GM18517 (cell line): ENCODE measurements around the gene HSF2BP.
"Not testable (repeated sequence)": the region's sequence is repeated elsewhere in the genome, so short reads cannot be mapped to it uniquely, and the experiment has no call there.

ENCODE experiments used
- ATAC-seq: cut with Tn5 transposase; IDR thresholded peaks from one replicate; pipeline ENCODE4 v1.9.1; 2021; ENCODE audit warnings: mild to moderate bottlenecking, moderate library complexity; ENCODE audit not compliant: unreplicated experiment

HSF2BP gene

DNA sequence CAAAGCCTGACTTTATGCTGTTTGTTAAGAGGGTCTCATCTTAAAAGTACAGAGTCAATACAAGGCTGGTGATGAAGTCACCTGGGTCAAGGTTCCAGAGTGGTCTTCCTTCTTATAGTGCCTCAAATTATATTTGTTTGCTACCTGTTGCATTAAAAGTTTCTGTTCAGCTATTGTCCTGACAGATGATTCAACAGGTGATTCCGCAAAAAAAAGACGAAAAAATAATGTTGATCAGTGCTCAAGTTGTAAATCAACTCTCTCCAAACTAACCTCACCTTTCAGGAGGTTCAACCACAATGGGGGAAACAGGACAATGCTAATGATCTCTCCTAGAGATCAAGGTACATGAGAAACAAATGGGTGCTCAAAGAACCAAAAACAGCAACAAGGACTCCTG, 35.7 kb downstream of the HSF2BP start:
- ATAC-seq: no peak

DNA sequence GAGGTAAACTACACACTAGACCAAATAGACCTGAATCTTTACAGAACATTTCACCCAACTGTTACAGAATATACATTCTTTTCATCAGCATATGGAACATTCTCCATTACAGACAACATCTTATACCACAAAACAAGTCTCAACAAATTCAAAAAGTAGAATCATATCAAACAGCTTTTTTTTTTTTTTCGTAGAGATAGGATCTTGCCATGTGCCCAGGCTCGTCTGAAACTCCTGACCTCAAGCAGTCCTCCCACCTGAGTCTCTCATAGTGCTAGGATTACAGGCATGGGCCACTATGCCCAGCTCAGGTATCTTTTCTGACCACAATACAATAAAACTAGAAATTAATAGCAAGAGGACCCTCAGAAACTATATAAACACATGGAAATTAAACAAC, 36.5 kb downstream of the HSF2BP start:
- ATAC-seq: no peak

DNA sequence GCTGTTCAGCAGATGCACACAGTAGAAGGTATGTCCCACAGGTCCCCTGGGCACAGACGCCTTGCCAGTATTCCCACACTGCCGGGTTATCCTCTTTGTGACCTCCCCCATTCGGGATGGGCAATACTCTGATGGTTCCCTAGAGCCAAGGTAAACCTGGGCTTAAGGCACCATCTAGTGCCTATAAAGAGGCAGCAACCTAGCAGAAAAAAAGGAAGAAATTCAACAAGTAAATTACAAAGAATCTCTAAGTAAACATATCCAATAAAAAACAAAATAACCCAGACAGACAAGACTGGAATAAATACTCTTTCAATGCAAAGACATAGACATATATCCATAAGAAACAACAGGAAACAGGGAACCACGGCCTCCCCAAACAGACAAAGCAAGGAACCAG, 39.4 kb downstream of the HSF2BP start:
- no peak for ATAC-seq

DNA sequence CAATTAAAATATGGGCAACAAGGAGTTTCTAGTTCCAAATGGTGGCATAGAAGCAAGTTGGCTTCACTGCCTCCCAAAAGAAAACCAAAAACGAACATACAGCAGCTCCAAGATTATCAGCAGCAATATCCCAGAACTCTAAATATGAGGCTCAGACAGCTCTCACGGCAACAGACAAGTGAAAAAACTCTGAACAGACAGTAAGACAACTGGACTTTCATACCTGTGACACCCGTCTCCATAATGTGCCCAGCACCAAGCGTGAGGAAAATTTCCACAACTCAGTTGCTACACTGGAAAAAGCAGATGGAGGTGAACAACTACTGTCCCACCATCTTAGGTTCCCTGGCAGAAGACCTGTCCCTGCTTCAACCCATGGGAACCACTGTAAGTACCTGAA, 39.9 kb downstream of the HSF2BP start:
- no peak for ATAC-seq

DNA sequence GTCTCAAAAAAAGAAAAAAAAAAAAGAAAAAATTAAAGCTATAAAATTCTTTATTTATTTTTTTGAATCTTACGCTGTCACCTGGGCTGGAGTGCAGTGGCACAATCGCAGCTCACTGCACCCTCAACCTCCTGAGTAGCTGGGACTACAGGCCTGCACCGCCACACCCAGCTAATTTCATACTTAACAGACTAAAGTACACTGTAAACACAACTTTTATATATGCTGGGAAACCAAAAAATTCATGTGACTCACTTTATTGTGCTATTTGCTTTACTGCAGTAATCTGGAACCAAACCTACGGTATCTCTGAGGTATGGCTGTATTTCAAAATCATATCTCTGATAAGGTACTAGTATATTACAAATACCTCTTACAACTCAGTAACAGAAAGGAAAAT, 40.3 kb downstream of the HSF2BP start:
- ATAC-seq: no peak

DNA sequence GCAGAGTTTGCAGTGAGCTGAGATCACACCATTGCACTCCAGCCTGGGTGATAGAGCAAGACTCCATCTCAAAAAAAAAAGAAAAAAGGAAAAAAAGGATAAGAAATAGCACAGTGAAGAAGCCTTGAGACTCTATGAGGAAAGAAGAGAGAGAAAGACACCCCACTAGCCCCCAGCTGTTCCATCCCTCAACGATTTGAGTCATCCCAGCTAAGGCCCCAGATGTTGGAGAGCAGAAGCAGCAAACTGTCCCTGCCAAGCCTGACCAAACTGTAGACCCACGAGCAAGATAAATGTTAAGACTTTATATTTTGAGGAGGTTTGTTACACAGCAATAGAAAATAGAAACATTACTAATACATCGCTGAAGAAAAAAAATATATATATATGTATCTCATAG, 42.4 kb downstream of the HSF2BP start:
- ATAC-seq: not testable (repeated sequence)

DNA sequence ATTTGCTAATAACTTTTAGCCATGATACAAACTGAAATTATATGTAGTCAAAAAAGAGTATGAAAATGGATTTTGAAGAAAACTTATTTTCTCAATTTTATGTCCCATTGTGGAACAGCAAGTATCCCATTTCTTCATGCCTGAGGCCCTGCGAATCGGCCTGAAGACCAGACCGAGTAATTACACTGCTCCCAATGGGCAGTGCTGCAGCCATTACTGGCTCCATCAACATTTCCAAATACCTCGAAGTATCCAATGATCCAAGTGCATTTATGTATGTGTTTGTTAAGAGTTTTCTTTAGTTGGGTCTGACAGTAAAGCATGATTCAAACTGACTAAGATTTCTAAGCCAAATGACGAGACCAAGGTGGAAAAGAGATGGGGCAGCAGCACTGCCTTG, 44.4 kb downstream of the HSF2BP start:
- no peak for ATAC-seq

DNA sequence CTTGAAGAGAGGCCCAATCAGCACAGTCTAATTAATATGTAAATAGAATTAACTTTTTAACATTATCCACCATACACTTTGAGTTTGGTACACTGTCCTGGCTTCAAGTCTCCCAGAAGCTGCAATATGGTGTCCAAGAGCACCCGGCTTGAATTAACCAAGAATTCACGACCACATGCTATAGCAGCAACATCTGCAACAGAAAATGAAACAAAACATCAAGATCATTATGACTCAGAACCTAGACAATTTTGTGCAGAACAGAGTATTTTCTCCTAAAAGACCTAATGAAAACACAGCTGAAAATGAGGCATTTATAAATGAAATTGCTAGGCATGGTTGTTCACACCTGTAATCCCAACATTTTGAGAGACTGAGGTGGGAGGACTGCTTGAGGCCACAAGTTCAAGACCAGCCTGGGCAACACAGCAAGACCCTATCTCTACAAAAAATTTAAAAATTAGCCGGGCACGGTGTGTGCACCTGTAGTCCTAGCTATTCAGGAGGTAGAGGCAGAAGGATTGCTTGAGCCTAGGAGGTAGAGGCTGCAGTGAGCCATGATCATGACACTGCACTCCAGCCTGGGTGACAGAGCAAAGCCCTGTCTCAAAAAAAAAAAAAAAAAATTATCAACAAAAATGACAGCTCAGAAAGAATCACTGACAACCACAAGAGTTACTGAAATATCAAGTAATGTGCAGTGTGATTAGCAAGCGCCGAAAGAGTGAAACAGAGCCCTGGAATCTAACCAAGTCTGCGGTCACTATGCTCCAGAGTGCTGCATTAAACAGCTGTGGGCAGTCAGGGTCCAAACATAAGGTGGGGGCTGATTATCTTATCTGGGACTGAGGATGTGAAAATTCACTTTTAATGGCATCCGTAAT, 45.3 kb downstream of the HSF2BP start:
- no peak for ATAC-seq

DNA sequence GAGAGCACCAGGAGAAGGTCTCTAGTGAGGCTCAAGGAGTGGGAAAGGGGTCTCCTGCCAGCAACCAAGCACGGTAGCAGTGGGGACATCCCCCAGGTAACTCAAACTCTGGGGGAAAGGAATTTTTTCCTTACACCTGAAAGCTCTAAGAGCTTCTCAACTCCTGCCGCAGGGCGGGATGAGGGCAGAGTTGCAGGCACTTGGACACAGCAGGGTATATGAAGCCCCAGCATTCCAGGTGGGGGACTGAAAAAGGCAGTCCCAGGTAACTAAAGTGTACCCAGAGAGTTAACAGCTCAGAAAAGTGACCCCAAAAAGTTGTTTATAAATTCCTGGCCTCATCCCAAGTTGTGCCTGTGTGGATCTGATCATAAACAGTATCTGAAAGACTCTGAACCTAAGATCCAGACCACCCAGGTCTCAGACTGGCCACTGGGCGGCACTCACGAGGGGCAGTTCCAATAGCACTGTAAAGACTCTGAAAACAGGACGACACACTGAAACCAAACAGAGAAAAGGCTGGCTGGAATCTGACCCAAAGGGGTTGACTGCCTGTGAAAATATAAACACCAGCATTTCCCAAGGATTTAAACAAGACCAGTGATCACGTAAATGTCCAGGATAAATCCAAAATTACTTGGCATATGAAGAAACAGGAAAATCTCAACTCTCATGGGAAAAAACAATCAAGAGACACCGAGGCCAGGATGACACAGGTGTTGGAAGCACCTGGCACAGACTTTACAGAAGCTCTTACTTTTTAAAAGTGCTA, 47.5 kb downstream of the HSF2BP start:
- ATAC-seq: no peak

DNA sequence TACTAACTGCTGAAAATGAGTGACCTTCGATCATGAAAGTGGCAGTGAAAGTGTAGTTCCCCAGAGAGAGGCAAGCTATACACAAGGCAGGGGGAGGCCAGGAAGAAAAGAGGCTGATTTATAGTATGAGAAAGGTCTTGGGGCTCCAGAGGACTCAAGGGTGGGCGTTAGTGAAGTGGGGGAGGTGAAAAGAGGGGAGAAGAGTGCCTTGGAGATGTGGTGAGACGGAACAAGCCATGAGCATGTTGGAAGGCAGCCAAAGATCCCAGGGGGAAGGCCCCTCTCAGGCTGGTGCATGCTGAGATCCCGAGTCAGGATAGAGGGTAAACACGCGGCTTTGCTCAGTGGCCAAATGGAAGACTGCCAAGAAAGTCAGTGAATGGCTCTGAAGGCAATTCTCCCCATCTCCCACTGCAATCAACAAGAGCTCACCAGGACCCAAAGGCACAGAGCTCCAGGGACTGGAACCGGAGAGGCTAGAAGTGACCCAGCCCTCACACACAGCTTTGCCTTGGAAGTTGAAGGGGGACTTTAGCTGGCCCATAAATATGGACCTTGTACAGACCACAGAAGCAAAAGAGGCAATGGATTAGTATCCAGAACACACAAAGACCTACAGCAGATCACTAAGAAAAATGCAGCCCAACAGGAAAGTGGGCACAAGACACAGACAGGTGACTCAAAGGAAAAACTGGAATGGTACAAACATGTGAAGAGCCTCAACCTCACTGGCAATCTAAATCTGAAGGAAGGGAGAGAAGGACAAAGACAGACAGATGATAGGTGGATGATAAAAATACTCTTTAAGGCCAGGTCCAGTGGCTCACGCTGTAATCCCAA, 49.6 kb downstream of the HSF2BP start:
- no peak for ATAC-seq

DNA sequence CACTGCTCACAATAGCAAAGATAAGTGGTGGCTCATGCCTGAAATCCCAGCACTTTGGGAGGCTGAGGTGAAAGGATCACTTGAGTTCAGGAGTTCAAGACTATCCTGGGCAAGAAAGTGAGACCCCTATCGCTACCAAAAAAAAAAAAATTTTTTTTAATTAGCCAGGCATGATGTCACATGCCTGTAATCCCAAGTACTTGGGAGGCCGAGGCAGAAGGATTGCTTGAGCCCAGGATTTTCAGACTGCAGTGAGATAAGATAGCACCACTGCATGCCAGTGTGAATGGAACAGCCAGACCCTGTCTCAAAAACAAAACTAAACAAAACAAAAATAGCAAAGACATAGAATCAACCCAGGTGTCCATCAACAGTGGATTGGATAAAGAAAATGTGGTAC, 50.6 kb downstream of the HSF2BP start:
- no peak for ATAC-seq

DNA sequence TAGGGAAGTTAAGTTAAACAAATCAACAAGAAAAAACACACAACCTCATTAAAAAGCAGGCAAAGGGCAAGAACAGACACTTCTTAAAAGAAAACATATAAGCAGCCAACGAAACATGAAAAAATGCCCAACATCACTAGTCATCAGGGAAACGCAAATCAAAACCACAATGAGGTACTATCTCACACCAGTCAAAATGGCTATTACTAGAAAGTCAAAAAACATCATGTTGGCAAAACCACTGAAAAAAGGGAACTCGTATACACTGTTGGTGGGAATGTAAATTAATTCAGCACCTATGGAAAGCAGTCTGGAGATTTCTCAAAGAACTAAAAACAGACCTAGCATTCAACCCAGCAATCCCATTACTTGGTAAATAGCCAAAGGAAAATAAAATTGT, 51.1 kb downstream of the HSF2BP start:
- no peak for ATAC-seq

DNA sequence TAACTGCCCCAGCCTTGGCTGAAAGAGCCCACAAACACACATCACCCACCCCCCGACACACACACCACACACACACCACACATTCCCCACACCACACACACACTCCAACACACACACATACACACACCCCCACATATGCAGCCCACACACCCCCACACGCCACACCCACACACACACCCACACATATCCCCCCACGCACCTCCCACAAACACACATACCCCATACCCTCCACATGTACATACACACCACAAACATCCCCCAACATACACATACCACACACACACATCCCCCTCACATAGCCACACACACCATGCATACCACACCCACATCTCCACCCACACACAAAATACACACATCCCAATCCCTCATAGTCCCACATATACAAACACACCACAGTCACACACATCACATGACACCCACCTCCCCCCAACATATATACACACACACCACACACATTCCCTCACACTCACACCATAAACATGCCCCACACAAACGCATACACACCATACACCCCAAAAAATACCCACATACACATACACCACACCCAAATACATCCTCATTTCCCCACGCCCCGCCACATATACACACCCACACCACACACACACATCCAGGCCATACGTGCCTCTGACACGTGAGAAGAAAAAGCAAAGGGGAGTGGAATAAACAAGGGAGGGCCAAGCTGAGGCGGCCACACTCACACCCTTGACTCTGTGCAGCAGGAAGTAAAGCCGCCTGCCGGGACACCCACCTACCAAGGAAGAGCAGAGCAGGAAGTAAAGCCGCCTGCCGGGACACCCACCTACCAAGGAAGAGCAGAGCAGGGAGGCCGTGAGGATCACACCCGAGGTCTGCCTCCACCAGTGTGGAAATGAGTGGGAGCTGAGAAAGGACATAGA, 53.7 kb downstream of the HSF2BP start:
- ATAC-seq: no peak

DNA sequence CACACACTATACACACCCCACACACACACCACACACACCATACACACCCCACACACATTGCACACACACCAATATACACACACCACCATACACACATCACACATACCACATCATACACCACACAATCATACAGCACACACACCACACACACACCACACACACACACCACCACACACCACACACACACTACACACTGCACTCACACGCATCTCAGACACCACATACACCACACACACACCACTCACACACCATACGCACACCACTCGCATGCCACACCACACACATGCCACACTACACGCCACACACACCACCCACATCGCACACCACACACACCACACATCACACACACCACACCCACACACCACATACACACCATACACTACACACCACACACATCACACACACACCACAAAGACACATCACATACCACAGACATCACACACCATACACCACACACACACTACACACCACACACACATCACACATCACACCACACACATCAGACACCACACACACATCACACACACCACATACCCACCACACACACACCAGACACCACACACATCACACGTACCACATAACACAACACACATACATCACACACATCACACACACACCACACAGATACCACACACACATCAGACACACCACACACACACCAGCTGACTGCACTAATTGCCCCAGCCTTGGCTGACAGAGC, 54.6 kb downstream of the HSF2BP start:
- ATAC-seq: no peak

DNA sequence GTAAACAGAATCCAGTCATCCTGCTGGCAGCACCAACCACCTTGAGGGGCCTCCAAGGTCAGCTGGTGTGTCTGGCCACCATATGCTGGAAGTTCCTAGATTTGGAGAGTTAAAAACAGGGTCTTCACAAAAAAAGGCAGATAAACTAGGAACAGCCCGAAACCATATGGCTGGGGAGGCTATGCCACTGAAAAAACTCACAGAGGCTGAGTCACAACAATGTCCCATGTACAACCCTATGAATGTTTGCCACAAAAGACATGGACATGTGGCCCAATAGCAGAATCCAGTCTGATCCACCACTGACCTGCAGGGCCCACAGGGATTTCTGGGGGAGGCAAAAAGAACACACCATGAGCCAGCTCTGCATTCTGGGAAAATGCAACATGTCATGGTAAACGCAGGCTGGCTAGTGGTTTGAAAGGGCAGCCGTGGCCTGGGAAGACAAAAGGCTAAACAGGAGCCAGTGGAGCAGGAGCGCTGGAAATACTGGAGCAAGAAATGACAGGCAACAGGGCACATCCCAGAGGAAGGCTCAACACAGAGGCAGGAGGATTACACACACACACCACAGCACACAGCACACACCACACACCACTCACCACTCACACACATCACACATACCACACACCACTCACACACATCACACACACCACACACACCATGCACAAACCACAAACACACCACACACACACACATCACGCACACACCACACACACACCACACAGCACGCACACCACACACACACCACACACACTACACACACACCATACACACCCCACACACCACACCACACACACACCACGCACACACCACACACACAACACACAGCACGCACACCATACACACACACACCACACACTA, 55.4 kb downstream of the HSF2BP start:
- no peak for ATAC-seq

DNA sequence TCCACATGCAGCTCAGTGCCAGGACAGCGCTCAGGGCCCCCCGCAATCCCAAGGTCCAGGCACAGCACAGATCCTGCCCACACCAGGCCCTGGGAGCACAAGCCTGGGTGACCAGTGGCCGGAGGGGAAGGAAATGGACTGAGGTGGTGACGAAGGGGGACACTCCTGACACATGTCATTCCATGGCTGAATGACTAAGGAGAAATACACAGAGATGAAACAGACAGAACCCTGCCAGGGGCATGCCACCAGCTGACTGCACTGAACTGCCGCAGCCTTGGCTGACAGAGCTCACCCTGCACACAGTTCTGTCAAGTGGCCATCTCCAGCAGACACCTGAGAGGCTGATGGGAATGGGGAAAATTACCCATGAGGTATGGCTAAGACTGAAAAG, 56.1 kb downstream of the HSF2BP start:
- no peak for ATAC-seq

DNA sequence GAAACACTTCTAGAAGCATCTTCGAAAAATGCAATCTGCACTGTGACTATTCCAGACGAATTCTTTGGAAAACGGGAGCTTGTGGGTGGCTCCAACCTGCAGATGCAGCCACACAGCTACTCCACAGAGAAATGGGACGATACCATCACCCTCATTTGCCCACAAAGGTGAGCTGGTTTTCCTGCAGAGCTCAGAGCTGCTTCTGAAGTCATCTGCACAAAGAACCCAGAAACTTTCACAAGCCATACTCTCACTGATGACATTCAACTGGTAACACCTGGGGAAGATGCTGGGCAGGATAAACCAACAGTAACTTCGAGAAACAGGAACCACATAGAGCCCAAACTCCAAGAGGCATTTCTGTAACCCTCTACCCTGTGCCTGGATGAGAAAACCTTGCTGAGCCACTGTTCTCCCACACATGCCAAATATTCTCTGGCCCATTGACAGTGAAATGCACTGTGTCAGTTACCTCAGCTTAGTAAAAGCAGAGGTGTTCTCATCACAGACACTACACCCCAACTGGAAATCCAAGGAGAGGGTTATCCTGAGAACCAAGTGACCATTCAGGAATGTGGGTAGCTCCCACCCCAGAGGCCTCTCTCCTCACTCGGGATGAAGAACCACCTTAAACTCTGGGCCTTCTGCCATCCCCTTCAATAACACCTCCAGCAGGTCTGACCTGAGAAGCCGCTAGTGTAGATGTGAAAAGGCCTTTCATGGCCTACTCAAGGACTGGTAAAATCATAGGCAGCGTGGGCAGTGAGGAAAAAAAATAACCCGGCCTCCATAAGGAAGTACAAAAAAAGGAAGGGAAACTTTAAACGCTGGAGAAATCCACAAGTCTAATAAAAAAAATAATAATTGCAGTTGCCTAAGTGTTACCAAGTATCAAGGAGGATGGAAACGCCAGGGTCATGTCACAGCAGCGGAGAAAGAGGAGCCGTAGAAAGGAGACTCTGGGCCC, 56.7 kb downstream of the HSF2BP start:
- ATAC-seq: no peak
